GM12872 (cell line): ENCODE results near the gene CACNG8.

Source experiments
- CTCF ChIP-seq: IDR thresholded peaks from 3 replicates; pipeline ENCODE4 v1.5.1; 2011; ENCODE audit warnings: low read depth, mild to moderate bottlenecking, low read length, moderate library complexity; ENCODE audit not compliant: insufficient read depth

Gene CACNG8

GRCh38 chr19:54029930-54030490, 67.3 kb downstream of the CACNG8 start:
- TF ChIP-seq CTCF: peak; percentile 44; the same call in 2 of the 3 replicates

GRCh38 chr19:54030895-54031586, 68.3 kb downstream of the CACNG8 start:
- TF ChIP-seq CTCF: no peak

GRCh38 chr19:54035215-54036178, 72.8 kb downstream of the CACNG8 start:
- TF ChIP-seq CTCF: no peak
